GM18907 (cell line): ENCODE results near the gene ALCAM.

ENCODE experiments used
- ATAC-seq: cut with Tn5 transposase; IDR thresholded peaks from one replicate; pipeline ENCODE4 v1.9.1; 2021; ENCODE audit warnings: mild to moderate bottlenecking, moderate library complexity; ENCODE audit not compliant: unreplicated experiment

The ALCAM gene

GRCh38 chr3:105355408-105356061 is 11.2 kb upstream of the ALCAM start:
- ATAC-seq = no peak

GRCh38 chr3:105356396-105356795 is 10.3 kb upstream of the ALCAM start:
- ATAC-seq = no peak

- ATAC-seq = no peak
Measured at GRCh38 chr3:105356988-105357387, 9.7 kb upstream of the ALCAM start.

- ATAC-seq = no peak
Measured at GRCh38 chr3:105359098-105359762, 7.5 kb upstream of the ALCAM start.

- ATAC-seq = no peak
Measured at GRCh38 chr3:105360003-105360402, 6.7 kb upstream of the ALCAM start.

GRCh38 chr3:105362021-105362665 is 4.6 kb upstream of the ALCAM start:
- ATAC-seq = no peak

- no peak for ATAC-seq
Measured at GRCh38 chr3:105364128-105364527, 2.6 kb upstream of the ALCAM start.

- ATAC-seq = no peak
Measured at GRCh38 chr3:105365081-105365390, 1.7 kb upstream of the ALCAM start.

- no peak for ATAC-seq
Measured at GRCh38 chr3:105365391-105366325, 1.1 kb upstream of the ALCAM start.

GRCh38 chr3:105367063-105367405 is 325 bp downstream of the ALCAM start:
- ATAC-seq = peak; percentile 1

- ATAC-seq = peak; percentile 34
Measured at GRCh38 chr3:105367406-105368213, 901 bp downstream of the ALCAM start.

GRCh38 chr3:105368566-105369499 is 2.1 kb downstream of the ALCAM start:
- peak; percentile 32 for ATAC-seq

- peak; percentile 27 for ATAC-seq
Measured at GRCh38 chr3:105369500-105370371, 3.0 kb downstream of the ALCAM start.

- no peak for ATAC-seq
Measured at GRCh38 chr3:105373383-105373782, 6.7 kb downstream of the ALCAM start.

- peak; percentile 32 for ATAC-seq
Measured at GRCh38 chr3:105375750-105376511, 9.2 kb downstream of the ALCAM start.

- ATAC-seq = no peak
Measured at GRCh38 chr3:105377716-105378115, 11.0 kb downstream of the ALCAM start.

GRCh38 chr3:105385179-105385578 is 18.5 kb downstream of the ALCAM start:
- no peak for ATAC-seq
